Measurements from ENCODE around the gene PRKCZ.

The PRKCZ gene

GRCh38 chr1:2190491-2190976, 140.3 kb downstream of the PRKCZ start:
- peak overlapping the region; percentile 45 for H3K4me3 ChIP-seq (ENCODE audit: low read depth, low read length)
- no peak for TF ChIP-seq CTCF (IDR thresholded peaks at IDR 0.05; ENCODE audit: low read depth, low read length)
- no peak for DNase-seq (ENCODE audit: low read depth, low spot score)
- in situ Hi-C loops (cut with HindIII; ENCODE audit: low sequenced_read_pairs): loop anchor here (10.0 kb wide), 1 partner anchor 184 kb away; no protein-coding TSS in a partner anchor

GRCh38 chr1:2192031-2192995, 142.1 kb downstream of the PRKCZ start:
- in situ Hi-C loops (cut with HindIII; ENCODE audit: low sequenced_read_pairs): loop anchor here (10.0 kb wide), 1 partner anchor 182 kb away; no protein-coding TSS in a partner anchor
- peak; percentile 42 for DNase-seq (ENCODE audit: low read depth, low spot score)
- H3K4me3 ChIP-seq (ENCODE audit: low read depth, low read length): no peak overlapping the region
- no peak for TF ChIP-seq CTCF (IDR thresholded peaks at IDR 0.05; ENCODE audit: low read depth, low read length)

- in situ Hi-C loops (cut with HindIII; ENCODE audit: low sequenced_read_pairs): loop anchor here (10.0 kb wide), 1 partner anchor 181 kb away; no protein-coding TSS in a partner anchor
- no peak for DNase-seq (ENCODE audit: low read depth, low spot score)
- TF ChIP-seq CTCF (IDR thresholded peaks at IDR 0.05; ENCODE audit: low read depth, low read length): no peak
- H3K4me3 ChIP-seq (ENCODE audit: low read depth, low read length): peak overlapping the region; percentile 51
Observed at GRCh38 chr1:2193514-2194281, 143.5 kb downstream of the PRKCZ start.

GRCh38 chr1:2194319-2194897, 144.2 kb downstream of the PRKCZ start, which contains the start of gene FAAP20:
Gene FAAP20 (minus strand): TSS chr1:2194772. CDS start chr1:2194749, 23 bp downstream.
- in situ Hi-C loops (cut with HindIII; ENCODE audit: low sequenced_read_pairs): loop anchor here (10.0 kb wide), 1 partner anchor 180 kb away; no protein-coding TSS in a partner anchor
- DNase-seq (ENCODE audit: low read depth, low spot score): no peak
- no peak for TF ChIP-seq CTCF (IDR thresholded peaks at IDR 0.05; ENCODE audit: low read depth, low read length)
- peak within 1 kb of the TSS; percentile 51 for H3K4me3 ChIP-seq (ENCODE audit: low read depth, low read length)

GRCh38 chr1:2194898-2195673, 144.9 kb downstream of the PRKCZ start:
- H3K4me3 ChIP-seq (ENCODE audit: low read depth, low read length): peak overlapping the region; percentile 49
- in situ Hi-C loops (cut with HindIII; ENCODE audit: low sequenced_read_pairs): loop anchor here (10.0 kb wide), 1 partner anchor 180 kb away; no protein-coding TSS in a partner anchor
- peak; percentile 93 for DNase-seq (ENCODE audit: low read depth, low spot score)
- TF ChIP-seq CTCF (IDR thresholded peaks at IDR 0.05; ENCODE audit: low read depth, low read length): peak; percentile 88

Data from astrocyte of the spinal cord (primary cell).